Iris pigment epithelial cell (primary cell): ENCODE data around the gene PTPRT.
A peak's percentile ranks its signal among the peaks of the same experiment; 100 is the strongest.
"Not testable (repeated sequence)": the region's sequence is repeated elsewhere in the genome, so short reads cannot be mapped to it uniquely, and the experiment has no call there.

Experiments
- DNase-seq: peaks from one replicate; pipeline ENCODE4 v3.0.0-alpha.2; 2011; ENCODE audit warnings: low read depth

The PTPRT gene

GRCh38 chr20:43187476-43188233 is 2.1 kb downstream of the PTPRT start:
- peak; percentile 57 for DNase-seq

GRCh38 chr20:43186312-43186711 is 3.4 kb downstream of the PTPRT start:
- DNase-seq = no peak

- no peak for DNase-seq
These were observed 3.8 kb downstream of the PTPRT start for GRCh38 chr20:43185901-43186300.

- DNase-seq = no peak
These were observed 6.1 kb downstream of the PTPRT start for GRCh38 chr20:43183536-43184070.

- DNase-seq = no peak
These were observed 11.6 kb downstream of the PTPRT start for GRCh38 chr20:43178080-43178479.

- no peak for DNase-seq
These were observed 13.0 kb downstream of the PTPRT start for GRCh38 chr20:43176726-43177125.

GRCh38 chr20:43171930-43172329 is 17.8 kb downstream of the PTPRT start:
- DNase-seq = no peak

- DNase-seq = no peak
These were observed 18.9 kb downstream of the PTPRT start for GRCh38 chr20:43170771-43171170.

- DNase-seq = no peak
These were observed 22.1 kb downstream of the PTPRT start for GRCh38 chr20:43167615-43168014.

- DNase-seq = no peak
These were observed 22.7 kb downstream of the PTPRT start for GRCh38 chr20:43167021-43167420.

GRCh38 chr20:43165611-43166010 is 24.1 kb downstream of the PTPRT start:
- no peak for DNase-seq

- not testable (repeated sequence) for DNase-seq
These were observed 25.0 kb downstream of the PTPRT start for GRCh38 chr20:43164736-43165135.

GRCh38 chr20:43161716-43162115 is 28.0 kb downstream of the PTPRT start:
- DNase-seq = no peak

- no peak for DNase-seq
These were observed 28.8 kb downstream of the PTPRT start for GRCh38 chr20:43160941-43161340.

- no peak for DNase-seq
These were observed 29.7 kb downstream of the PTPRT start for GRCh38 chr20:43159994-43160393.

GRCh38 chr20:43155366-43156100 is 34.2 kb downstream of the PTPRT start:
- DNase-seq = no peak

- no peak for DNase-seq
These were observed 37.8 kb downstream of the PTPRT start for GRCh38 chr20:43151901-43152300.

GRCh38 chr20:43151256-43151655 is 38.5 kb downstream of the PTPRT start:
- no peak for DNase-seq

GRCh38 chr20:43140726-43141125 is 49.0 kb downstream of the PTPRT start:
- no peak for DNase-seq

GRCh38 chr20:43138061-43138770 is 51.5 kb downstream of the PTPRT start:
- DNase-seq = no peak

- no peak for DNase-seq
These were observed 52.5 kb downstream of the PTPRT start for GRCh38 chr20:43137160-43137559.

GRCh38 chr20:43124241-43124640 is 65.5 kb downstream of the PTPRT start:
- no peak for DNase-seq

- no peak for DNase-seq
These were observed 66.5 kb downstream of the PTPRT start for GRCh38 chr20:43123180-43123579.
